GM18873 (cell line): ENCODE results near the gene ZFAND2A.
"Not testable (repeated sequence)": the region's sequence is repeated elsewhere in the genome, so short reads cannot be mapped to it uniquely, and the experiment has no call there.

ENCODE experiments used
- ATAC-seq: cut with Tn5 transposase; IDR thresholded peaks from one replicate; pipeline ENCODE4 v1.9.1; 2021; ENCODE audit warnings: mild to moderate bottlenecking, moderate library complexity, moderate number of reproducible peaks; ENCODE audit not compliant: unreplicated experiment, low FRiP score

Gene ZFAND2A

GRCh38 chr7:1154172-1154739 lies 5.7 kb downstream of the ZFAND2A start:
- ATAC-seq: no peak

GRCh38 chr7:1152492-1152891 lies 7.5 kb downstream of the ZFAND2A start:
- ATAC-seq: no peak

- no peak for ATAC-seq
Observed at GRCh38 chr7:1151653-1152425, 8.2 kb downstream of the ZFAND2A start.

- no peak for ATAC-seq
Observed at GRCh38 chr7:1151156-1151555, 8.8 kb downstream of the ZFAND2A start.

- ATAC-seq: no peak
Observed at GRCh38 chr7:1150400-1151002, 9.5 kb downstream of the ZFAND2A start.

- ATAC-seq: no peak
Observed at GRCh38 chr7:1149351-1149794, 10.6 kb downstream of the ZFAND2A start.

GRCh38 chr7:1147873-1148272 lies 12.1 kb downstream of the ZFAND2A start:
- not testable (repeated sequence) for ATAC-seq

- no peak for ATAC-seq
Observed at GRCh38 chr7:1144269-1144771, 15.7 kb downstream of the ZFAND2A start.

GRCh38 chr7:1143031-1143430 lies 17.0 kb downstream of the ZFAND2A start:
- ATAC-seq: not testable (repeated sequence)

- ATAC-seq: no peak
Observed at GRCh38 chr7:1142051-1142635, 17.9 kb downstream of the ZFAND2A start.

GRCh38 chr7:1141651-1142050 lies 18.3 kb downstream of the ZFAND2A start:
- no peak for ATAC-seq

GRCh38 chr7:1140476-1141104 lies 19.4 kb downstream of the ZFAND2A start:
- no peak for ATAC-seq

GRCh38 chr7:1137517-1138167 lies 22.4 kb downstream of the ZFAND2A start:
- ATAC-seq: peak; percentile 37

GRCh38 chr7:1136841-1137516 lies 23.0 kb downstream of the ZFAND2A start:
- ATAC-seq: no peak

- no peak for ATAC-seq
Observed at GRCh38 chr7:1134951-1135350, 25.0 kb downstream of the ZFAND2A start.

- no peak for ATAC-seq
Observed at GRCh38 chr7:1131471-1132265, 28.3 kb downstream of the ZFAND2A start.

- ATAC-seq: no peak
Observed at GRCh38 chr7:1130021-1130990, 29.7 kb downstream of the ZFAND2A start.

- ATAC-seq: no peak
Observed at GRCh38 chr7:1129431-1129830, 30.6 kb downstream of the ZFAND2A start.
